Jurkat, Clone E6-1 (cell line): Measurements from ENCODE around the gene SHANK3.

Source experiments
- DNase-seq: peaks from one replicate; pipeline ENCODE4 v3.0.0-alpha.2; 2011; ENCODE audit warnings: low read depth, low spot score
- H3K4me3 ChIP-seq: 2 replicates; pipeline ENCODE4 v1.5.1; 2011; ENCODE audit warnings: mild to moderate bottlenecking, low read length, control low read depth, moderate library complexity

Gene SHANK3

GRCh38 chr22:50706481-50707125 lies 34.0 kb downstream of the SHANK3 start:
- H3K4me3 ChIP-seq, result peak overlapping the region; percentile 64
- no peak for DNase-seq

- no peak for DNase-seq
- H3K4me3 ChIP-seq, result no peak overlapping the region
Observed at GRCh38 chr22:50708474-50708873, 35.9 kb downstream of the SHANK3 start.

GRCh38 chr22:50708996-50709395 lies 36.4 kb downstream of the SHANK3 start:
- no peak overlapping the region for H3K4me3 ChIP-seq
- no peak for DNase-seq

- H3K4me3 ChIP-seq, result no peak overlapping the region
- no peak for DNase-seq
Observed at GRCh38 chr22:50710221-50710620, 37.6 kb downstream of the SHANK3 start.

- H3K4me3 ChIP-seq, result no peak overlapping the region
- no peak for DNase-seq
Observed at GRCh38 chr22:50710886-50711285, 38.3 kb downstream of the SHANK3 start.

GRCh38 chr22:50711446-50712340 lies 39.1 kb downstream of the SHANK3 start:
- DNase-seq, result no peak

GRCh38 chr22:50712341-50713007 lies 39.9 kb downstream of the SHANK3 start:
- no peak overlapping the region for H3K4me3 ChIP-seq

More at GRCh38 chr22:50711446-50712340, 39.1 kb downstream of the SHANK3 start:
- H3K4me3 ChIP-seq, result no peak overlapping the region

GRCh38 chr22:50713008-50713385 lies 40.4 kb downstream of the SHANK3 start:
- no peak overlapping the region for H3K4me3 ChIP-seq
- DNase-seq, result no peak

More at GRCh38 chr22:50712341-50713007, 39.9 kb downstream of the SHANK3 start:
- no peak for DNase-seq

GRCh38 chr22:50713571-50714056 lies 41.0 kb downstream of the SHANK3 start:
- DNase-seq, result no peak
- no peak overlapping the region for H3K4me3 ChIP-seq

- H3K4me3 ChIP-seq, result no peak overlapping the region
- DNase-seq, result no peak
Observed at GRCh38 chr22:50714150-50714549, 41.5 kb downstream of the SHANK3 start.

- no peak for DNase-seq
- no peak overlapping the region for H3K4me3 ChIP-seq
Observed at GRCh38 chr22:50714631-50715179, 42.1 kb downstream of the SHANK3 start.

GRCh38 chr22:50715250-50715649 lies 42.6 kb downstream of the SHANK3 start:
- no peak for DNase-seq
- no peak overlapping the region for H3K4me3 ChIP-seq

GRCh38 chr22:50715776-50716175 lies 43.2 kb downstream of the SHANK3 start:
- no peak overlapping the region for H3K4me3 ChIP-seq
- no peak for DNase-seq

- no peak for DNase-seq
- no peak overlapping the region for H3K4me3 ChIP-seq
Observed at GRCh38 chr22:50716290-50717024, 43.8 kb downstream of the SHANK3 start.

GRCh38 chr22:50717709-50718351 lies 45.2 kb downstream of the SHANK3 start:
- no peak for DNase-seq
- H3K4me3 ChIP-seq, result no peak overlapping the region

GRCh38 chr22:50718352-50718709 lies 45.7 kb downstream of the SHANK3 start:
- no peak for DNase-seq
- H3K4me3 ChIP-seq, result no peak overlapping the region

GRCh38 chr22:50719814-50720300 lies 47.2 kb downstream of the SHANK3 start:
- no peak for DNase-seq

More at GRCh38 chr22:50719814-50720300, 47.2 kb downstream of the SHANK3 start:
- H3K4me3 ChIP-seq, result no peak overlapping the region
